K562 (cell line): ENCODE results near the gene PPIC. TPM values are rescaled to one million over a fixed set of nuclear protein-coding genes. Genes with fewer than 3 reads are reported as not detected.

ENCODE experiments used
- ATAC-seq: fragments of 200-7000 bp; cut with Tn5 transposase; 3 replicates; pipeline ENCODE4 v1.9.1; 2020; ENCODE audit warnings: moderate library complexity
- BruUV-seq: library from RNA; stranded (reverse); fragments of 400-500 nt; replicated peaks from 2 replicates; lab custom pipeline; 2021; lab: Mats Ljungman, UMichigan
- CTCF ChIA-PET: fragments of 300-600 bp; formaldehyde crosslinking; extraction: SDS; loops from one replicate; lab custom pipeline; 2021; ENCODE audit warnings: low intra/inter-chr PET ratio; lab: Yijun Ruan, JAX
- POLR2A ChIA-PET: fragments of 300-600, 350-650 bp; sonication (Branson Sonifier 250); formaldehyde crosslinking; extraction: SDS; loops from one replicate; lab custom pipeline; 2021; ENCODE audit warnings: antibody characterized with exemption, inconsistent platforms; lab: Yijun Ruan, JAX
- DNase-seq, 4 experiments: peaks; one replicate each; pipeline versions ENCODE4 v3.0.0 to v3.0.0-alpha.2; 2011 to 2018; ENCODE audit warnings: low spot score in 3 of 4, mixed read lengths in 3 of 4; ENCODE audit errors: extremely low read depth in 1 of 4
- FAIRE-seq: peaks from 2 replicates; lab custom pipeline; 2011; peaks lifted over from hg19 to GRCh38; lab: Jason Lieb, UNC
- H2AFZ ChIP-seq: 2 replicates; pipeline ENCODE4 v1.6.0; 2011; ENCODE audit warnings: low read depth, low read length, control low read depth, inconsistent platforms
- H3K27ac ChIP-seq: fragments of 200-600 bp; 3 replicates; pipeline ENCODE4 v1.8.0; 2011; ENCODE audit warnings: low read depth, mild to moderate bottlenecking, control low read depth, inconsistent platforms, low read length, moderate library complexity, mixed read lengths; ENCODE audit errors: extremely low read depth
- H3K27me3 ChIP-seq, 2 experiments: fragments of 300-600 bp in 1 of 2; 2 replicates in 1 of 2; 3 replicates in 1 of 2; pipeline versions ENCODE4 v1.6.0 to v1.8.0; 2011; ENCODE audit warnings: inconsistent platforms in 2 of 2, low read length in 2 of 2, mild to moderate bottlenecking in 1 of 2, mixed read lengths in 1 of 2, moderate library complexity in 1 of 2; ENCODE audit not compliant: control insufficient read depth in 2 of 2, insufficient read depth in 2 of 2
- H3K36me3 ChIP-seq: fragments of 300-600 bp; 3 replicates; pipeline ENCODE4 v1.8.0; 2011; ENCODE audit warnings: mild to moderate bottlenecking, low read length, inconsistent platforms; ENCODE audit not compliant: control insufficient read depth, insufficient read depth
- H3K4me1 ChIP-seq, 2 experiments: fragments of 200-600 bp in 1 of 2; replicated peaks in 1 of 2; 2 replicates in 1 of 2; 3 replicates in 1 of 2; pipeline versions ENCODE4 v1.5.1 to v1.8.0; 2011; ENCODE audit warnings: inconsistent platforms in 2 of 2, low read length in 2 of 2, mild to moderate bottlenecking in 1 of 2, mixed read lengths in 1 of 2, moderate library complexity in 1 of 2; ENCODE audit not compliant: control insufficient read depth in 2 of 2, insufficient read depth in 2 of 2
- H3K4me2 ChIP-seq: 2 replicates; pipeline ENCODE4 v1.6.1; 2011; ENCODE audit warnings: low read length, control low read depth, inconsistent platforms, mixed read lengths; ENCODE audit not compliant: insufficient read depth
- H3K4me3 ChIP-seq: fragments of 200-600 bp; sonication (generic), shearing (Covaris generic); 2 replicates; pipeline ENCODE4 v1.5.1; 2016; ENCODE audit warnings: control low read depth, inconsistent platforms
- H3K79me2 ChIP-seq: fragments of 200-600 bp; 3 replicates; pipeline ENCODE4 v1.8.0; 2011; ENCODE audit warnings: low read length, inconsistent platforms; ENCODE audit not compliant: control insufficient read depth, insufficient read depth
- H3K9ac ChIP-seq, 2 experiments: 2 replicates each; pipeline versions ENCODE4 v1.6.0 to v1.6.1; 2011; ENCODE audit warnings: low read depth in 2 of 2, low read length in 2 of 2, control low read depth in 1 of 2, inconsistent platforms in 1 of 2, mild to moderate bottlenecking in 1 of 2, mixed read lengths in 1 of 2; ENCODE audit not compliant: insufficient read depth in 1 of 2
- H3K9me1 ChIP-seq: one replicate; pipeline ENCODE4 v1.6.0; 2011; ENCODE audit warnings: inconsistent platforms, mild to moderate bottlenecking, low read length, moderate library complexity; ENCODE audit not compliant: control insufficient read depth, insufficient read depth
- H3K9me3 ChIP-seq: replicated peaks from 2 replicates; pipeline ENCODE4 v1.5.1; 2011; ENCODE audit warnings: low read depth, low read length, inconsistent platforms; ENCODE audit not compliant: control insufficient read depth, insufficient read depth
- H4K20me1 ChIP-seq: replicated peaks from 2 replicates; pipeline ENCODE4 v1.6.1; 2011; ENCODE audit warnings: low read length, inconsistent platforms, mixed read lengths; ENCODE audit not compliant: control insufficient read depth, insufficient read depth
- CCNT2 ChIP-seq: IDR thresholded peaks from 2 replicates; pipeline ENCODE4 v1.6.1; 2011; ENCODE audit warnings: borderline replicate concordance, low read depth, mild to moderate bottlenecking, moderate library complexity, mixed read lengths, low read length; ENCODE audit not compliant: insufficient read length; ENCODE audit errors: extremely low read depth
- FOXJ2 ChIP-seq: fragments of 200-800 bp; sonication (Bioruptor generic); IDR thresholded peaks from 2 replicates; pipeline ENCODE4 v1.6.1; 2016; ENCODE audit warnings: missing genetic modification characterization, missing compliant biosample characterization
- FOXP4 ChIP-seq: sonication (generic); formaldehyde crosslinking; IDR thresholded peaks from 2 replicates; pipeline ENCODE4 v1.8.0; 2022; ENCODE audit warnings: mild to moderate bottlenecking, missing genetic modification reagents, borderline replicate concordance
- GTF2E2 ChIP-seq: fragments of 200-800 bp; sonication (Bioruptor generic); IDR thresholded peaks from 2 replicates; pipeline ENCODE4 v1.6.1; 2016; ENCODE audit warnings: missing genetic modification characterization, missing compliant biosample characterization
- HMGN3 ChIP-seq: IDR thresholded peaks from 2 replicates; pipeline ENCODE4 v1.6.1; 2011; ENCODE audit warnings: borderline replicate concordance, low read depth, mild to moderate bottlenecking, mixed read lengths, low read length; ENCODE audit not compliant: insufficient read length; ENCODE audit errors: extremely low read depth
- MTA3 ChIP-seq: fragments of 450-650 bp; formaldehyde crosslinking; IDR thresholded peaks from 2 replicates; pipeline ENCODE4 v1.6.1; 2017; ENCODE audit warnings: mild to moderate bottlenecking, borderline replicate concordance
- NFE2 ChIP-seq: IDR thresholded peaks from 2 replicates; pipeline ENCODE4 v1.6.1; 2014; ENCODE audit warnings: antibody characterized with exemption, low read depth
- POLR2A ChIP-seq: fragments of 450-650 bp; conservative IDR thresholded peaks from 2 replicates; pipeline ENCODE4 v1.6.1; 2016
- POLR2G ChIP-seq: fragments of 200-400 bp; formaldehyde crosslinking; IDR thresholded peaks from 2 replicates; pipeline ENCODE4 v1.6.1; 2017; ENCODE audit warnings: low read depth, mild to moderate bottlenecking, antibody characterized with exemption, low read length, moderate library complexity
- RB1 ChIP-seq: fragments of 450-650 bp; IDR thresholded peaks from 2 replicates; pipeline ENCODE4 v1.6.1; 2017; ENCODE audit warnings: low read depth, mild to moderate bottlenecking
- SPI1 ChIP-seq: IDR thresholded peaks from 2 replicates; pipeline ENCODE4 v1.6.1; 2011; ENCODE audit warnings: low read depth, low read length, control low read depth, borderline replicate concordance
- STAT5A ChIP-seq: IDR thresholded peaks from 2 replicates; pipeline ENCODE4 v1.6.1; 2012; ENCODE audit warnings: low read length, inconsistent platforms, borderline replicate concordance
- ZNF143 ChIP-seq: sonication (generic); formaldehyde crosslinking; IDR thresholded peaks from 2 replicates; pipeline ENCODE4 v1.9.0; 2022; ENCODE audit warnings: mild to moderate bottlenecking, missing genetic modification reagents
- ZNF785 ChIP-seq: fragments of 250-450 bp; sonication (Bioruptor Pico); IDR thresholded peaks from 2 replicates; pipeline ENCODE4 v1.4.0; 2020; ENCODE audit warnings: mild to moderate bottlenecking
- WGBS: fragments of 100-300 bp; shearing (Covaris generic); methylation state at CpG from one replicate; pipeline ENCODE4 v1.1.6; 2016; ENCODE audit warnings: low coverage, mixed read lengths; ENCODE audit not compliant: insufficient coverage; ENCODE audit errors: missing lambda C conversion rate; 5-methylcytosine and 5-hydroxymethylcytosine counted together
- in situ Hi-C: fragments of 300-500 bp; cut with MboI; formaldehyde crosslinking; loops from 4 replicates; pipeline ENCODE4 v1.15.0; 2018; ENCODE audit warnings: inconsistent platforms, mixed read lengths
- intact Hi-C: fragments of 100-400 bp; cut with micrococcal nuclease; formaldehyde crosslinking; loops from 2 replicates; pipeline ENCODE4 v1.14.2; 2022
- polyA plus RNA-seq, 8 experiments: library from polyadenylated mRNA; depleted of rRNA in 4 of 8; stranded (reverse) in 5 of 8; unstranded in 3 of 8; fragments of >200 nt; fragmentation: Nextera tagmentation in 2 of 8; fragmentation: Illumina TruSeq in 1 of 8; extraction: Ambion mirVana in 2 of 8; extraction: Trizol in 1 of 8; gene quantifications; 2 replicates each; pipeline versions ENCODE4 v1.2.1 to v1.2.3, GENCODE V29; 2011 to 2014; ENCODE audit warnings: inconsistent platforms in 1 of 8, missing spikeins in 1 of 8
- total RNA-seq, 7 experiments: library from RNA; depleted of rRNA in 6 of 7; stranded (reverse); fragments of >200 nt in 6 of 7; fragmentation: Illumina TruSeq in 2 of 7; extraction: Trizol in 2 of 7; gene quantifications; 2 replicates each; pipeline versions ENCODE4 v1.2.1 to v1.2.3, GENCODE V29; 2011 to 2021; ENCODE audit warnings: low replicate concordance in 1 of 7
- TF ChIP-seq, protein P1 (sequence below): fragments of 450-650 bp; formaldehyde crosslinking; IDR thresholded peaks from 2 replicates; pipeline ENCODE4 v1.4.0; 2022; ENCODE audit warnings: missing genetic modification characterization
- TF ChIP-seq, protein P2 (sequence below): fragments of 450-650 bp; conservative IDR thresholded peaks from 2 replicates; pipeline ENCODE4 v1.6.1; 2016; ENCODE audit warnings: missing genetic modification characterization, low read depth, mild to moderate bottlenecking, control low read depth, missing compliant biosample characterization

The PPIC gene
- total and polyA plus RNA-seq, 9 of the 15 experiments (the other 6 are each of a cell fraction or from before 2014, with no cell fraction given) = 1.3 to 4.5 (median 2.8) TPM

DNA sequence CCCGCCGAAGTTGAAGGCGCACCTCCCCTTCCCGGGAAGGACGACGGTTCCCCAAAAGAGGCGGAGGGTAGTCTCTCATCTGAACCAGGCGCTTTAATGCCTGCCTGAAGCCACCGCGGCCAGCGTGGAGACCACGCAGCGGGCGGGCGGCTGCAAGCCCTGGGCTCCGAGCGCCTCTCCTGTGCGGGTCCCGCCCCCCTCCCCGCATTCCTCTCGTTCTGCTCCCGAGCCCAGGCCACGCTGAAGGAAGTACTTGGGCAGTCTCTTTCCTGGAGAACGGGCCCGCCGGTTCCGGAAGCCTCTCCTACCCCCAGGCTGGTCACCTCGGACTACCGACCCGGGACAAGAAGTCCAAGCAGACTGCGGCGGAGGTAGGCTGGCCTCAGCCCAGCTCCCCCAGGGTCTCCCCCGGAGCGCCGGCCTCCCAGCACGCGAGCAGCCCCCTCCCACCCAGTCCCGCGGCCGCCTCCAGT, 571 bp downstream of the PPIC start:
- Histone ChIP-seq H3K4me1 (peaks cover 2 to 18% of the 10 kb centered on the region in 2 experiments; a peak in 2 of 5 replicates), H3K9me1 (no peaks in the 10 kb centered on the region), H2AFZ (peak overlapping the region; percentile 81), H3K4me3 (peak overlapping the region; percentile 55), H3K79me2 (no peaks in the 10 kb centered on the region), H3K4me2 (peak overlapping the region; percentile 69), H3K27me3 (peaks cover 7 to 24% of the 10 kb centered on the region in 2 experiments; a peak in 4 of 5 replicates), H3K9me3 (no peaks in the 10 kb centered on the region), H4K20me1 (no peaks in the 10 kb centered on the region), H3K9ac (peak overlapping the region in 1 of 2 experiments; percentile 77; a peak in 2 of 4 replicates), H3K36me3 (no peaks in the 10 kb centered on the region), H3K27ac (no peak overlapping the region)
- ChIA-PET POLR2A (no interaction called here), CTCF (no interaction called here)
- peak in 3 of 4 experiments; percentile 11 to 26 (median 25) for DNase-seq
- peak; percentile 68 for ATAC-seq
- no TSS peak for BruUV-seq
- FAIRE-seq = no peak
- intact Hi-C loops = loop anchor here (10.0 kb wide), 1 partner anchor 579 kb away; no protein-coding TSS in a partner anchor
- WGBS = 0% methylated on average over 12 of the region's 40 CpGs
- in situ Hi-C loops = no loop called here
- TF ChIP-seq FOXP4 (CRISPR knock-in tag) (0 out of 2 replicates have a peak, but pooled peaks have one; percentile 28), MTA3 (no peak), SPI1 (no peak), ZNF785 (CRISPR knock-in tag) (no peak), POLR2G (no peak), FOXJ2 (tag) (no peak), ZNF143 (0 out of 2 replicates have a peak, but pooled peaks have one; percentile 26), POLR2A (no peak), GTF2E2 (tag) (0 out of 2 replicates have a peak, but pooled peaks have one; percentile 14), CCNT2 (peak; percentile 13), HMGN3 (no peak), RB1 (no peak), STAT5A (no peak), NFE2 (no peak)
- TF ChIP-seq, protein P1, sequence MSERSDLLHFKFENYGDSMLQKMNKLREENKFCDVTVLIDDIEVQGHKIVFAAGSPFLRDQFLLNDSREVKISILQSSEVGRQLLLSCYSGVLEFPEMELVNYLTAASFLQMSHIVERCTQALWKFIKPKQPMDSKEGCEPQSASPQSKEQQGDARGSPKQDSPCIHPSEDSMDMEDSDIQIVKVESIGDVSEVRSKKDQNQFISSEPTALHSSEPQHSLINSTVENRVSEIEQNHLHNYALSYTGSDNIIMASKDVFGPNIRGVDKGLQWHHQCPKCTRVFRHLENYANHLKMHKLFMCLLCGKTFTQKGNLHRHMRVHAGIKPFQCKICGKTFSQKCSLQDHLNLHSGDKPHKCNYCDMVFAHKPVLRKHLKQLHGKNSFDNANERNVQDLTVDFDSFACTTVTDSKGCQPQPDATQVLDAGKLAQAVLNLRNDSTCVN (CRISPR knock-in tag) = no peak
- TF ChIP-seq, protein P2, sequence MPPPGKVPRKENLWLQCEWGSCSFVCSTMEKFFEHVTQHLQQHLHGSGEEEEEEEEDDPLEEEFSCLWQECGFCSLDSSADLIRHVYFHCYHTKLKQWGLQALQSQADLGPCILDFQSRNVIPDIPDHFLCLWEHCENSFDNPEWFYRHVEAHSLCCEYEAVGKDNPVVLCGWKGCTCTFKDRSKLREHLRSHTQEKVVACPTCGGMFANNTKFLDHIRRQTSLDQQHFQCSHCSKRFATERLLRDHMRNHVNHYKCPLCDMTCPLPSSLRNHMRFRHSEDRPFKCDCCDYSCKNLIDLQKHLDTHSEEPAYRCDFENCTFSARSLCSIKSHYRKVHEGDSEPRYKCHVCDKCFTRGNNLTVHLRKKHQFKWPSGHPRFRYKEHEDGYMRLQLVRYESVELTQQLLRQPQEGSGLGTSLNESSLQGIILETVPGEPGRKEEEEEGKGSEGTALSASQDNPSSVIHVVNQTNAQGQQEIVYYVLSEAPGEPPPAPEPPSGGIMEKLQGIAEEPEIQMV (tag) = no peak
